ENCODE data around the gene EDDM13.

DNA sequence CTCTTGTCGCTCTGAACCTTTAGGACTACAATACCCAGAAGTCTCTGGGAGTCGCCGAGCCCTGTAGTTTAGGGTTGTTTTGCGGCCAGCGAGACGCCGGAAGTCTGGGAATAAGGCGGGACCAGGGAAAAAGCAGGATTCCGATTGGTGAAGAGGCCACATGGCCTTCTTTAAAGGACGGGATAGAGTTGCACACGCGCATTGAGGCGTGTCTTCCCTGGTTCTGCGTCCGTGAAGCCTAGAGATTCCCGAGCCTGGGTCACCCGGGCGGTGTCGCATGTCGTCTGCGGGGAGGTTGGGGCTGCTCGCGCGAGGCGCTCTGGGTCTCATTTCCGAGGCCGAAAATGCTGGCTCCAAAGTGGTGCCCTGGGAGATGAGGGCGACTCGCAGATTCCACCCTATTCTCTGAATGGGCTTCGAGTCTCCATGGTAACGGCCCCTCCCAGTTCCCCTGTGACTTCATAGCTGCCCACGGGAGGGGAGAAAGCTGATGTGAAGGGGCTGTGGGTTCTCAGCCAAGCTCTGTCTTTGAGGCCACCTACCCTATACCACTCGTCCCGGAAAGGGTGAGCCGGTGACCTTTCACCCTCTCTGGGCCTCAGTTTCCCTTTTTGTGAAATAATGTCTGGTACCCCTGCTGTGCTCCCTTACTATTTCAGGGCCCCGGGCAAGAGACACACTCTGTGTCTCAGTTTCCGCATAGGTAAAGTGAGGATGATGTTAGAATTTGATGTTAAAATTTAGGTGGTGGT, 42.7 kb downstream of the EDDM13 start:
- TF ChIP-seq, protein P1, sequence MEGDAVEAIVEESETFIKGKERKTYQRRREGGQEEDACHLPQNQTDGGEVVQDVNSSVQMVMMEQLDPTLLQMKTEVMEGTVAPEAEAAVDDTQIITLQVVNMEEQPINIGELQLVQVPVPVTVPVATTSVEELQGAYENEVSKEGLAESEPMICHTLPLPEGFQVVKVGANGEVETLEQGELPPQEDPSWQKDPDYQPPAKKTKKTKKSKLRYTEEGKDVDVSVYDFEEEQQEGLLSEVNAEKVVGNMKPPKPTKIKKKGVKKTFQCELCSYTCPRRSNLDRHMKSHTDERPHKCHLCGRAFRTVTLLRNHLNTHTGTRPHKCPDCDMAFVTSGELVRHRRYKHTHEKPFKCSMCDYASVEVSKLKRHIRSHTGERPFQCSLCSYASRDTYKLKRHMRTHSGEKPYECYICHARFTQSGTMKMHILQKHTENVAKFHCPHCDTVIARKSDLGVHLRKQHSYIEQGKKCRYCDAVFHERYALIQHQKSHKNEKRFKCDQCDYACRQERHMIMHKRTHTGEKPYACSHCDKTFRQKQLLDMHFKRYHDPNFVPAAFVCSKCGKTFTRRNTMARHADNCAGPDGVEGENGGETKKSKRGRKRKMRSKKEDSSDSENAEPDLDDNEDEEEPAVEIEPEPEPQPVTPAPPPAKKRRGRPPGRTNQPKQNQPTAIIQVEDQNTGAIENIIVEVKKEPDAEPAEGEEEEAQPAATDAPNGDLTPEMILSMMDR (IDR thresholded peaks at IDR 0.05) = no peak
- peak in 1 of 2 donors; percentile 59 for TF ChIP-seq POLR2A (IDR thresholded peaks at IDR 0.05)
